Left cardiac atrium (tissue), 4 donors: ENCODE measurements around the gene GABBR1. TPM values are rescaled to one million over a fixed set of nuclear protein-coding genes. Genes with fewer than 3 reads are reported as not detected.

Source experiments
- ATAC-seq, 2 donors: fragments of 200-7000 bp; cut with Tn5 transposase; one replicate each; pipeline ENCODE4 v1.9.1; 2020; ENCODE audit warnings: mild to moderate bottlenecking in 2 of 2, moderate library complexity in 2 of 2
- DNase-seq: peaks from one replicate; pipeline ENCODE4 v3.0.0-alpha.2; 2020
- intact Hi-C, 2 donors: fragments of 100-400 bp; cut with DNase I; formaldehyde crosslinking; loops; one replicate each; pipeline versions ENCODE4 v1.14.1 to v1.15.1; 2022 to 2023
- total RNA-seq, 2 donors: library from RNA; stranded (reverse); fragmentation: NEBNext Ultra II Directional; extraction: Animal tissue kit (Norgen Biotek cat#: 25700); gene quantifications; one replicate each; pipeline ENCODE4 v1.2.1, GENCODE V29; 2021
- donor health status: DM: no; HTN: yes; CAD: no.
- donor health status: DM: no; HTN: yes; CAD: no; lungs with severe emphysema.
- donor health status: DM: yes; HTN: yes; CAD: no.
- donor health status: Dilated cardiomyopathy.

Gene GABBR1
- total RNA-seq, 2 donors from 2014 or later = 22.4 to 32.7 TPM

DNA sequence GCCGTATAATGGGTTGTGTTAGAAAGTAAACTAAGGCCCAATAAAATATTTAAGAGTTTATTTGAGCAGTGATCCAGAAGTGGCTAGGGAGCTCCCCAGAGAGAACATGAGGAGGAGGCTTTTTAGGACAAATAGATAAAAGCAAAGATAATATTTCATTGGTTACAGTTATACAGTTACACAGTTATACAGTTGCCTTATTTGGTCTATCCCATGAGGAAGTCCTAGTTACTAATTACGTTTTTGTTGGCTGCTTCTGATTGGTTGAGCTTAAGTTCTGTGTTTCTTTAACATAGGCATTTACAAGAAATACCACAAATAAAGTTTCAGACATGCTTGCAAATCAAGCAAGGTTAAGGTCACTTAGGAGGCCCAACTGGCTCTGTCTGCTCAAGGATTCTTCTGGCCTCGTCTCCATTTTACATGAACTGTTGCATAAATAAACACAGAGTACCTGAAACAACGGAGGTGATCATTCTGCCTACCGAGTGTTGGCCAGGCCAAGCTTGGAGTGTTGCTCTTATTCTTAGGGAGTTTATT is 80.4 kb downstream of the GABBR1 start:
- no peak for DNase-seq
- peak; percentile 86 to 90 for ATAC-seq
- intact Hi-C loops = no loop called here

DNA sequence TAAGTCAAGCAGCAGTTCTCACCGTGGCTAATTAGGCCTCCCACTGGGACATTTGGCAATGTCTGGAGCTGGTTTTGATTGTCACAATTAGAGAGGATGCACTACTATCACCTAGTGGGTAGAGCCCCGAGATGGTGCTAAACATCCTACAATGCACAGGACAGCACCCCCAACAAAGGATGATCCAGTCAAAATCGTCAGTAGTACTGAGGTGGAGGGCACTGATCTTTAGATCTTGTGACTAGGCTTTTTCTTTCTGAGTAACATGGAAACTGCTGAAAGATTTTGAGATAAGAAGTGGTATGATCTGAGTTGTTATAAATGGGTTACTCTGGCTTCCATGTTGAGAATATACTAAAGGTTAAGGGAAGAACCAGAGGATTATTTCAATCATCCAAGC is 85.4 kb downstream of the GABBR1 start:
- intact Hi-C loops = no loop called here
- DNase-seq = no peak
- ATAC-seq = no peak

DNA sequence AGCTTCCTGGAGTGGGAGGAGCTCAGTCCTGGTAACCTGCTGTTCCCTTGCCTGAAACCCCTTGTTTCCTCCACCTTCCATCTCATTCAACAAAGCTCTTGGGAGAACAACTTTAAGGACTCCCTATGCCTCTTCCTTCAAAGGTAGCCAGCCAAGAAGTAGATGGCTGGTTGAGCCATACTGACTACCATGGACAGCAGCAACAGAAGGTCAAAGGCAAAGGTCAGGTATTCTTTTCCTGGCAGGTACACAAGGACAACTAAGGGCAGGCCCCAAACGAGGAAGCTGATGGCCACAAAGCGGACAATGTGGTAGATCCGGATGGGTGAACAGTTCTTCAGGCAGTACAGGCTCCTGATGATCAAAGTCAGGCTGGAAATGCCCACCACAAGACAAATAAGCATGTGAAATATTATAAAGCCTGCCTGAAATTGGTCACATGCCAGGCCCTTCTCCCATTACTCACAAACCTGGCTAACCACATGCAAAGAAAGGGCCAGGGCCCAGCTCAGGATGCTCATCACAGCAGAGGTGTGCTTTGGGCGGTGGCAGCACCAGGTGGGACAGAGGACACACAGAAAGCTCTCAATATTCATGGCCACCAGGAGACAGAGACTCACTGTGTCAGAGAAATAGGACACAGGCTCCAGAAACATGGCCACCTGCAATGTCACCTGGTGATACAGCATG is 95.1 kb downstream of the GABBR1 start:
- no peak for ATAC-seq

DNA sequence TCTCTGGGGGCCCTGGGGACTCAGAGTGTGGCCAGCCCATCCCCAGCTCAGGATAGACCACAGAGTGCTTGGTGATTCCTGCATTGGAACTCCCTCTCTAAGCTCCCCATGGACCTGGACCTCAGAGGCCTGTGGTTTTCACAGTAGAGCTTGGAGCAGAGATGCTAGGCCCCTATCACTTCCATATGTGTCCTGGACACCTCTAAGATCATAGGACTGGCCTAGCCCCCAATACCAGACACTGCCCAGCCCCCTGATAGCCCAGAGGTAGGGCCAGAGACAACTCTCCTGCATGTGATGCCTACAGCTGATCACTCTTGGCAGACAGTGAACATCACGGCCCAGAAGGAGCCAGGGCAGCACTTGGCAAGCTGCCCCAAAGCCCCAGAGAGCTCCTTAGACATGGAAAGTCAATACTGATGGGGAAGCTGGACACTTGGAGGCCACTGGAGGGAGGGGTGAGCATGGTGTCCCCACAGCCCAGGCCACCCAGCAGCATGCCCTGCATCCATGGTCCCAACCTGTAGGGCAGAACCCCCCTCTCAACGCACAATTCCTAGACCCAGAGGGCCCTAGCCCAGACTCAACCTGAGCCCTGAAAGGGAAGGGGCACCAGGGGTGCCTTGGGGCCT is 100.5 kb downstream of the GABBR1 start:
- intact Hi-C loops = no loop called here
- no peak for DNase-seq
- ATAC-seq = no peak

More for the DNA sequence above, 95.1 kb downstream of the GABBR1 start:
- DNase-seq = no peak
- intact Hi-C loops = no loop called here

DNA sequence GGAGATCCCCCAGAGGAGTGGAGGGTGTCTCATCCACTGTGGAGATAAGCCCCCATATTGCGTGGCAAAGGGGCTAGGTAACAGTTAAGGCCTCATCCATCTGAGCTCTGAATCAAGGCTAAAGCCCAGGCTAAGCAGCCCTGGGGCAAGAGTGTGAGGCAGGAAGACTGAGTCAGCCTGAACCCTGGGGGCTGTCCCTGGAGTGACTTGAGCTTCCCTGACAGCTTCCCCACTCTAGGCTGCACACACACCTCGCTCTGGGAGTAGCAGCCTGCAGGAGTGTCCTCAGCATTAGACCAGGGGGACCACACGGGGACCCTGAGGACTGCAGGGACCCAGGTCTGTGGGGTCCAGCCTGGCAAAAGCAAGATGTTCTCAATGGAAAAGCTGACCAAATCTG is 101.3 kb downstream of the GABBR1 start:
- DNase-seq (no peak), ATAC-seq (no peak)
- intact Hi-C loops = no loop called here

DNA sequence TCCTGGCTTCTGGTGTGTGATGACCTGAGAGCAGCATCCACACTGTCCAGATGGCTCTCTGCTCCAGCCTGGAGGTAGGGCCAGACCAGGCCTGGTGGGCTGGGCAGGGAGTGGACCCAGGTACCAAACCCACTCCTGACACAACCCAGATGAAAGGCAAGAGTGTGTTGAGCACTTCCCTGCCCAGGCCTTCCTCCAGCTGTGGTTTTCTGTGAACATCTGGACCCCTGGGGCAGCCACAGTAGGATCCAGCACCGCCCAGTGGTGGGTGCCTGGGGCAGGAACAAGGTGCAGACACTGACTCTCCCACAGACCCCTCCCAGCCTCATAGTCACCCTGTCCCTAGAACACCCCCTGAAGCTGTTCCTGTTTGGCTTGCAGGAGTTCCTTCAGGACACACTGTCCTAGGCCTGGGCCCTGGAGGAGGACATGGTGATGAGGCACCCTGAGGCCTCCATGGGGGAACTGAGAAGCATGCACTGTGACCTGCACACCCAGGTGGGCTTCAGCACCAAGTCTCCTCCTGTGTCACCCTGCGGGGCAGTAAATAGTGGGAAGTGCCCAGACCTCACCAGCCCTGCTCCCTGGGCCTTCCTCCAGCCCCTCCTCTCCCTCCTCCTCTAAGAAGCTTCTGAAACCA is 102.2 kb downstream of the GABBR1 start:
- no peak for ATAC-seq
- intact Hi-C loops = no loop called here
- no peak for DNase-seq

DNA sequence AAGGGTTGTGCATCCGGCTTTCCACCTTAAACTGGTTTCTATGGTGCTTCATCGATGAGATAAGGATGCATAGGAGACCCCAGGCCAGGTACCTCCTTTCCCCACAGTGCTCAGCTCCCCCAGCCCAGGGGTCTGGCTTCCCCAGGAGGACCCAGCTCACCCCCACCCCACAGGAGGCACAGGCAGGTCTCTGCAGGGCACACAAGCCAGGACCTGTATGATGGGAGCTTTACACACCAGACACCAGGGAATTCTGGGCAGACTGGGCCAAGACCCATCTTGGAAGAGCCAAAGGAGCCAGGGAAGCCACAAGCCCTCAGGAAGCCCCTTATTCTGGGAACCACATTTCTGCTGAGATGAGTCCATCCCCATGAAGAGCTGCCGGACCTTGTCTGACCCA is 103.0 kb downstream of the GABBR1 start:
- DNase-seq (no peak), ATAC-seq (no peak)
- intact Hi-C loops = no loop called here

DNA sequence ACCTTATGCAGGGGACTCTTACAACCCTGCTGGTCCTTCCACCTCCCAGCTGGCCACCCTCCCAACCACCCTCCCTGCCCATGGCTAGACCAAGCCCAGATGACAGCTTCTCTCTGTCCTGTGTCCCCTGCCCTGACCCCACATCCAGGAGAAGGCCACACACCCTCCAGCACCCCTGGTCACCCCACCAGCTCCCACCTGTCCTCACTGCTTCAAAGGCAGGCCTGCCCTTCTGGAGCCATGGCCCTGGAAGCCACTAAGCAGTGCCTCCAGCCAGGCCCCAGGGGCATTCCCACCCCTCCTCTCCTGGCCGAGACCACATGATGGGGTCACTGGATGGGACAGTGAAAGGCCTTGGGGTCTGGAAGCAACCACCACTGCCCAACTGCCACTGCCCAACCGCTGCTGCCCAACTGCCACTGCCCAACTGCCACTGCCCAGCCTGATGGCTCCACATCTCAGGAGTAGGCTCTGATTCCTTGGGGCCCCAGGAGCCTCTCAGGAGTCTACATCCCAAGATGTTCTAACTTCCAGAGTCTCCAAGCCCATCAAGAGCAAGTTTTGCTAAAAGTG is 103.9 kb downstream of the GABBR1 start:
- ATAC-seq (no peak), DNase-seq (no peak)
- intact Hi-C loops = no loop called here

DNA sequence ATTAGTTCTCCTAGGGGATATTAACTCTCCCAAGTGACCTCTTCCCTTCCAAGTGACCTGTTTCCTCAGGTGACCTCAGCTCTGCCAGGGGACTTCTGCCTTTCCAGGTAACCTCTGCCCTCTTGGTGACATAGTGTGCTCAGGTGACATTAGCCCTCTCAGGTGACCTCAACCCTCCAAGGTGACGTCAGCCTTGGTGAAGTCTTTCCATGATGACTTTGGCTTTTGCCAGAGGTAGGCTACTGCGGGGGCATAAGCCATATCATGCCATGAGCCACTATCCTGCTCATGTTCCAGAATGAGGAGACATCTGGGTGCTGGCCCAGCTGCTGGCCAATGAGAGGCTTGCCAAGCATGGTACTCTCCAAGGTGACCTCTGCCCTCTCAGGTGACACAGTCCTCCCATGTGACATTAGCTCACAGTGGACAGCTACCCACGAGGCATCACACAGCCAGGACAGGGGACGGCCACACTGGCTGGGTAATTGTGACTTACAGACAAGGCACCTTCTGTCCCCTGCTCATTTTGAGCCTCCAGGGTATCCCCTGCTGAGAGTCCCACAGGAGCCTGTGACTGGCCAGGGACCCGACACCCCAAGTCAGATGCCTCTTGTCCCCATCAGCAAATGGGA is 104.6 kb downstream of the GABBR1 start:
- intact Hi-C loops = no loop called here
- DNase-seq (no peak), ATAC-seq (no peak)

DNA sequence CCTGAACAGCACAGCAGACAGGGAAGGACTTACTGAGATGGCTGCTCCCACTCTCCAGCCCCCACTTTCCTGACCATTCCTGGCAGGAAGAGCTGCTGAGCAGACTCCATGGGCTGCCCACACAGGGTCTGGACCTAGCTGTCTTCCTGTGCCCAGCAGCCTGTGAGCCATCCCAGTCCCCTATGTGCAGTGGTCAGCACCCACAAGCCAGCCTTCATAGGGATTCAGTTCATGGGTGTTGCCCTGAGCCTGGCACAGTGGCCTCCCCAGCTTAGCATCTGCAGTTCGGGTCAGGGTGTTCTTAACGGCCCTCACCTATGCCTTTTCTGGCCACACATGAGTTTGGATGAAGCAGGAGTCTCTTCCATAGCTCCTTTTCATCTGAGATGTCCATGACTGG is 105.4 kb downstream of the GABBR1 start:
- ATAC-seq = no peak
- no peak for DNase-seq
- intact Hi-C loops = no loop called here

DNA sequence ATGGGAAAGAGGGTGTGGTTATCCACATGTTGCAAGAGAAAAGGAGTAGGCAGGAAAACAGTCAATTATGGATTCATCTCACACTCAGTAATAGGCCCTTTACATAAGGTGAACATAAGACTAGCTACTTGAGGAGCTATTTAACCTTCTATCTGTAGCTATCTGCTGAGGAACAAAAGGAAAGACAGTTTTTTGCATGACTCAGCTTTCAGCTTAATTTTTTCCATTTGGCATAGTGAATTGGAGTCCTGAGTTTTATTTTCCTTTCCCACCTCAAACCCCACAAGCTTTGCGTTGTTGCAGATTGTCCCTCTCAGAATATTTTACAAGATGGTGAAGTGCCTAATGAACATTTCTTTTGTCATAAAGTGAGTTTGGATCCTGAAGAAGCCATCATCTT is 105.9 kb downstream of the GABBR1 start:
- intact Hi-C loops = no loop called here
- DNase-seq = no peak
- ATAC-seq = no peak

DNA sequence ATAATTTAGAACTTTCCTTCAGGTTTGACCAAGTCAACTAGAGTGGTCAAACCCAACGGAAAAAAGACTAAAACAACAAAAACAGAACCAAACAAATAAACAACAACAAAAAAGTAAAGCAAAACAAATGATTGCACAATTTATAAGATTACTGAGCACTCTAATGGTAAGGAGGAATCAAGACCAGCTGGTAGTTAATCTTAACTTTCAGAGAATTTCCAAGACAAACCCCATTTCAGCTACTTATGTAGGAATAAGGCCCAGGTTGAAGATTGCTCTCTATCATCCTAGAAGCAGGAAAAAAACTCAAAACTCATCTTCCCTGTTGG is 107.7 kb downstream of the GABBR1 start:
- DNase-seq (no peak), ATAC-seq (no peak)
- intact Hi-C loops = no loop called here

DNA sequence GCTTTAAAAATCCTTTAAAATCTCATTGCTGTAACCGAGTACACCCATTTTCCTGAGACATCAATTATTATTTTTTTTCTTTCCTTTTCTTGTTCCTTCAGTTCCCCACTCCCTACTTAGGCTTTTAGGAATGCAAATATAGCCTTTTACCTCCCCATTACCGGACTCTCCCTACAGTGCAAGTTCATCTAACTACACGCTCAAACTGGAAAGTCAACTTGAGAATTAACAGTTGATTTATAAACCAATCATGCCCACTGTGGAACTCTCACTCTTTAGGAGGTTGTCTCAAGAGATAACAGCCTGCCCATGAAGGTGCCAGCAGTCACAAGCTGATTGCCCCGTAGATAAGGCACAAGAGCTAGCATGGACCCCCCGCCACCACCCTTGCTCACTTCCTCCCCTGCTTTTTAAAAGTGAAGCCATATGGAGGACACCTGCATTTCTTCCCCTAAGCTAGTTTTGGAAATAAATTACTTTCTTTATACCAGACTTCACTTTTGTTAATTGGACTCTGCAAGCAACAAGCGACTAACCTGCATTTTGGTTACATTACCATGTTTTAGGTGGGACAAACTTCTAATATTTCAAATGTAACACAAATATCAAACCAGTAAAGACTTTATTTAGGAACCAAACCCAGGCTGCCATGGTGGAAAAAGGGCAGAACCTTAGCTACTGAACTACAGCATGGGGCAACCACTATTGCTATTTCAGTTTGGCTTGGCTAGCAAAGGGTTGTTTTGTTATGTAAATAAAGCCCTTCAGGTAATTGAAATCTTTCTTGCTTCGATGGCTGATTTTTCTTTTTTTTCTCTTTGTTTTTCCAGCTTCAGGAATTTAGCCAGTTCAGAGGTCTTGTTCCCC is 108.3 kb downstream of the GABBR1 start:
- no peak for ATAC-seq
- DNase-seq = no peak
- intact Hi-C loops = no loop called here

DNA sequence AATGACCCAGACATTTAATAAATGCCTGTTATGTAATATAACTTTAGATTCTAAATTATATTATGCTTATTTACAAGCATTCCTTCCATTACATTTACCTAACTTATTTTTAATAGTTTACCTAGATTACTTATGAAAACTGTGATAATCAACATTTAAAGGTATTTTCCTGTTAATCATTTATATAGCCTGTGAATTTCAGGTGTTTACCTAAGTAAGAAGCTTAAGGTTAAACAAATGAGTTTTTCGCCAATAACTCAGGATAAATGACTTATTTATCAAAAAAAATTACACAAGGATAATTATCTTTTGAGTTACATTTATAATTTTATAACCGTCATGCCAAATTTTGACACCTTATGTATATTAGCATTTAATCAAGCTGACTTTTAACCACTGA is 108.9 kb downstream of the GABBR1 start:
- ATAC-seq (no peak), DNase-seq (no peak)
- intact Hi-C loops = no loop called here

DNA sequence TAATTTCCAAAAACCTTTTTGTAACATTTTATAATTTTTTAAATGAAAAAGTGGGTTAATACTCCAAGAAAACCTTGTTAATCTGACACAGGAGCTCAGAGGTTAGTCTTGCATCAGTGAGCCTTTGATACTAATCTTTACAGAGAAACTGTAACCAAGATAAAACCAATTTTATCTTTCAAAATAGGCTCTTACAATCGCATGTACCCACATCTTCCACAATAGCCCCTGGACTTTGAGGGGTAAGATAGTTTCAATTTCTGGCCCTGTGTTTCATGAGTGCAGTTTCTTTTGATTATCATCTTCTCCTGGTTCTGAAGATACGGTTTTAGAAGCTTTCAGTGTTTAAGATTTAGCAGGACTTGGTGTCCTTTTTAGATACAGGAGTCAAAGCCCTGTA is 110.8 kb downstream of the GABBR1 start:
- intact Hi-C loops = no loop called here

DNA sequence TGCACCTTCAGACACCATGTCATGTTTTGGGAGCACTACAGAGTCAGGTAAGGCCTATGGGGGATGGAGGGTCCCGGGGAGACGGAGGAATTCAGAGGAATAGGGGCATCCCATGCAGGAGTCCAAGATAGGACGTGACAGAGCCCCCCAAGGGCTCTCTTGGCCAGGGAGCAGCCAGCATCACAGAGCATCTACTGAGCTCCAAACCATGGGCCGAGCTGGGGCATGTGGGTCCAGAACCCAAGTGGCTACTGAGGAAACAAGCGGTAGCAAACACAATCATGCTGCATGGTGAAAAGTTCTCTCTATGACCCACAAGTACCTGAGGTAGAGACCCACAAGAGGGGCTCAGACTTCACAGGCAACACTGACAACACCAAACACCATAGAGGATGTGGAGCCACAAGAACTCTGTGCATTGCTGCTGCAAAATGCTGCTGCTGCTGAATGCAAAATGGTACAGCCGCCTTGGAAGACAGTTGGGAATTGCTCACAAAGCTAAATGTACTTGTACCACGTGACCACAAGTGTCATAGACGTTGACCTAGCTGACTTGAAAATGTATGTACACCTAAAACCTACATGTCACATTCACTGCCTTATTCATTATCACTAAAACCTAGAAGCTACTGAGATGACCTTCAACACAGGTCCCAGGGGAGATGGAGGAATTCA is 111.8 kb downstream of the GABBR1 start:
- intact Hi-C loops = no loop called here
- DNase-seq = no peak
- no peak for ATAC-seq

More for the DNA sequence above, 110.8 kb downstream of the GABBR1 start:
- no peak for ATAC-seq
- DNase-seq = no peak

DNA sequence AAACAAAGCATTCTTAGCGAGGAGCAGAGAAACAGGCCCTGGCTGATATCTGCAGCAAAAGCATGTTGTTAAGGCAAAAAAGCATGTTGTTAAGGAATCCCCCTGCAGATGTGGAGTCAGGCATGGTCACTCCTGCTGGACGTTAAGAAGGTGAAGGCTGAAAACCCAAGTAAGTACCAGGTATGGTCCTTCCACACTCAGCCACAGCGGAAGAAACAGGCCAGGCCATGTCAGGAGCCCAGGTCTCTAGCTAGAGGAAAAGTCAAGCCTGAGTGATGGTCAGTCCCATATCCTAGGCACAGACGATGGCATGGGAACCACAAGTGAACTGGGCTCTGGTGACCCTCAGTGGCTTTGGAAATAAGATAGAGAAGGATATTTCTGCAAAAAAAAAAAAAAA is 112.8 kb downstream of the GABBR1 start:
- DNase-seq = no peak
- intact Hi-C loops = no loop called here
- ATAC-seq = no peak

DNA sequence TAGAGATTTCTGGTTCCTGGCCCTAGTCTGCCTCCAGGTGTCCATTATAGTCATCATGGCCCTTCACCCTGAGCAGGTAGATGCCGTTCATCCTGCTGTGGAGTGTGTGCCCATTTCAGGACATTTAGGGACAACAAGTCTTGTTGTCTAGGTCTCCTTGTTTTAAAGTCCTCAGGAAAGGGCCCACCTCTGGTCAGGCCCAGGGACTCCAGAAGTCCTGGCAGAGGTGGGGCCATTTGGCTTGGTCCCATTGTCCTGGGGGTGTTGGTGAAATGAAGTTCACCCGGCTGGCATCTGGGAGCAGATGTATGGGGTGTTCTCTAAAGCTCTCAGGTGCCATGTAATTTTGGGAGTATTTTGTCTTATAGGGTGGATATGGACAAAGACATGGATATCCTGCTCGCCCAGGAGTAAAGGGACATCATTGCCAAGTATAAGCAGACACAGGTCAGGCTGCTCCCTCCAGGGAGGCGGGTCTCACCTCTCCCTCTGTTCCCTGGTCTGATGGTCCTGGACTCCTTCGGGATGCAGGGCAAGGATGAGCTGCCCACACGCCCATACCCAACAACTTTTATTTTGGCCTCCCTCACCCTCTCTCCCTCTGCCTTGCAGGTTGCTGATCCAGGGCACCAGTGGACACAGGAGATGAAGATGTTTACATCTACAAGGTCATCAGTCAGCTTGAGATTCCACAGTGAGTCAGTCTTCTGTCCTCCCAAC is 113.5 kb downstream of the GABBR1 start:
- ATAC-seq (no peak), DNase-seq (no peak)
- intact Hi-C loops = no loop called here
